Astrocyte of the spinal cord (primary cell): ENCODE data around the gene CXADR.

Experiments used
- DNase-seq: peaks from one replicate; pipeline ENCODE4 v3.0.0; 2011; ENCODE audit warnings: low read depth, low spot score
- H3K4me3 ChIP-seq: 2 replicates; pipeline ENCODE4 v1.5.1; 2011; ENCODE audit warnings: low read depth, mild to moderate bottlenecking, low read length, moderate library complexity
- CTCF ChIP-seq: IDR thresholded peaks from 2 replicates; pipeline ENCODE4 v1.5.1; 2012; ENCODE audit warnings: low read depth, mild to moderate bottlenecking, low read length, inconsistent platforms
- in situ Hi-C: cut with HindIII; loops from 2 replicates; pipeline ENCODE4 v1.10.0; 2017; ENCODE audit warnings: low sequenced_read_pairs

Gene CXADR

GRCh38 chr21:17609681-17610080 is 96.8 kb downstream of the CXADR start:
- in situ Hi-C loops = no loop called here
- no peak overlapping the region for H3K4me3 ChIP-seq
- TF ChIP-seq CTCF = no peak
- DNase-seq = no peak

GRCh38 chr21:17610911-17611310 is 98.1 kb downstream of the CXADR start:
- no peak for DNase-seq
- TF ChIP-seq CTCF = no peak
- H3K4me3 ChIP-seq = peak overlapping the region; percentile 72
- in situ Hi-C loops = no loop called here

GRCh38 chr21:17611414-17612022 is 98.7 kb downstream of the CXADR start:
- in situ Hi-C loops = no loop called here
- TF ChIP-seq CTCF = no peak
- H3K4me3 ChIP-seq = peak overlapping the region; percentile 72
- DNase-seq = peak; percentile 96

GRCh38 chr21:17612023-17612564 is 99.3 kb downstream of the CXADR start:
- H3K4me3 ChIP-seq = peak overlapping the region; percentile 72
- in situ Hi-C loops = no loop called here
- DNase-seq = no peak
- TF ChIP-seq CTCF = no peak

- DNase-seq = peak; percentile 79
- no peak for TF ChIP-seq CTCF
- in situ Hi-C loops = no loop called here
- H3K4me3 ChIP-seq = peak within 1 kb of the TSS; percentile 72
These were observed 99.9 kb downstream of the CXADR start, which contains the start of gene BTG3 for GRCh38 chr21:17612565-17613241. BTG3 (minus strand) TSS chr21:17612901; CDS start chr21:17609144, 3,757 bp downstream.

- peak; percentile 12 for DNase-seq
These were observed 100.4 kb downstream of the CXADR start for GRCh38 chr21:17613242-17613676.

More at GRCh38 chr21:17613242-17613676, 100.4 kb downstream of the CXADR start:
- peak overlapping the region; percentile 72 for H3K4me3 ChIP-seq
- TF ChIP-seq CTCF = no peak
- in situ Hi-C loops = no loop called here
